HCT116 (cell line): ENCODE results near the gene FOXB1. TPM values are rescaled to one million over a fixed set of nuclear protein-coding genes. Genes with fewer than 3 reads are reported as not detected.

Experiments
- ATAC-seq: fragments of 200-7000 bp; cut with Tn5 transposase; 2 replicates; pipeline ENCODE4 v1.9.1; 2020; ENCODE audit warnings: mild to moderate bottlenecking, moderate library complexity
- BruUV-seq: library from RNA; stranded (reverse); fragments of 400-500 nt; replicated peaks from 2 replicates; lab custom pipeline; 2021; lab: Mats Ljungman, UMichigan
- CTCF ChIA-PET: fragments of 300-600 bp; sonication (Branson Sonifier 250); formaldehyde crosslinking; loops from one replicate; lab custom pipeline; 2021; ENCODE audit warnings: antibody characterized with exemption; lab: Charles Lee
- POLR2A ChIA-PET: fragments of 300-600, 350-600 bp; sonication (Branson Sonifier 250); formaldehyde crosslinking; loops from one replicate; lab custom pipeline; 2021; ENCODE audit warnings: antibody characterized with exemption; lab: Charles Lee
- RAD21 ChIA-PET, 2 experiments: fragments of 300-600 bp; sonication (Branson Sonifier 250); formaldehyde crosslinking; loops; one replicate each; lab custom pipeline; 2023; ENCODE audit warnings: low total read pairs in 2 of 2; ENCODE audit not compliant: uncharacterized antibody in 2 of 2, unreplicated experiment in 2 of 2, low non-redundant PET in 1 of 2; lab: Charles Lee
- DNase-seq: peaks from one replicate; pipeline ENCODE4 v3.0.0-alpha.2; 2010; ENCODE audit warnings: low read depth, low spot score
- H2AFZ ChIP-seq: fragments of 200-600 bp; shearing (Covaris generic), sonication (generic); 2 replicates; pipeline ENCODE4 v1.6.1; 2017; ENCODE audit warnings: low read depth, mixed run types, mixed read lengths, antibody characterized with exemption, low read length; ENCODE audit not compliant: poor library complexity, severe bottlenecking
- H3K27ac ChIP-seq: 2 replicates; pipeline ENCODE4 v1.5.1; 2012; ENCODE audit warnings: low read depth, low read length
- H3K27me3 ChIP-seq: fragments of 200-600 bp; sonication (generic); 2 replicates; pipeline ENCODE4 v1.6.1; 2016; ENCODE audit warnings: mixed run types, low read length, mixed read lengths; ENCODE audit not compliant: insufficient read depth
- H3K36me3 ChIP-seq, 2 experiments: fragments of 200-500 bp in 1 of 2; fragments of 200-600 bp in 1 of 2; sonication (Bioruptor generic) in 1 of 2; sonication (generic) in 1 of 2; 2 replicates each; pipeline versions ENCODE4 v1.5.1 to v1.6.1; 2014 to 2016; ENCODE audit warnings: low read length in 2 of 2, inconsistent platforms in 1 of 2, mixed read lengths in 1 of 2, mixed run types in 1 of 2; ENCODE audit not compliant: insufficient read depth in 2 of 2, control insufficient read depth in 1 of 2
- H3K4me1 ChIP-seq, 2 experiments: fragments of 200-600 bp in 1 of 2; sonication (generic) in 1 of 2; 2 replicates each; pipeline versions ENCODE4 v1.5.1 to v1.6.1; 2012 to 2017; ENCODE audit warnings: low read length in 2 of 2, inconsistent platforms in 1 of 2, mild to moderate bottlenecking in 1 of 2, mixed read lengths in 1 of 2, mixed run types in 1 of 2, moderate library complexity in 1 of 2; ENCODE audit not compliant: insufficient read depth in 2 of 2, control insufficient read depth in 1 of 2
- H3K4me2 ChIP-seq: fragments of 200-600 bp; sonication (generic); 2 replicates; pipeline ENCODE4 v1.6.1; 2017; ENCODE audit warnings: mixed run types, low read length, mixed read lengths
- H3K4me3 ChIP-seq, 2 experiments: fragments of 200-600 bp in 1 of 2; sonication (generic) in 1 of 2; replicated peaks in 1 of 2; 2 replicates each; pipeline ENCODE4 v1.5.1; 2011 to 2016; ENCODE audit warnings: low read length in 2 of 2, control low read depth in 1 of 2, low read depth in 1 of 2, mild to moderate bottlenecking in 1 of 2, mixed read lengths in 1 of 2, mixed run types in 1 of 2
- H3K79me2 ChIP-seq: fragments of 200-600 bp; sonication (generic); 2 replicates; pipeline ENCODE4 v1.6.1; 2017; ENCODE audit warnings: mild to moderate bottlenecking, mixed run types, low read length, moderate library complexity, mixed read lengths; ENCODE audit not compliant: insufficient read depth
- H3K9ac ChIP-seq: fragments of 200-600 bp; sonication (generic); 2 replicates; pipeline ENCODE4 v1.6.1; 2016; ENCODE audit warnings: low read length, mixed read lengths
- H3K9me2 ChIP-seq: fragments of 200-600 bp; sonication (generic), shearing (Covaris generic); 2 replicates; pipeline ENCODE4 v1.6.1; 2017; ENCODE audit warnings: mixed run types, mild to moderate bottlenecking, moderate library complexity; ENCODE audit not compliant: insufficient read depth
- H3K9me3 ChIP-seq, 2 experiments: fragments of 200-500 bp in 1 of 2; fragments of 200-600 bp in 1 of 2; sonication (Bioruptor generic) in 1 of 2; sonication (generic) in 1 of 2; 2 replicates each; pipeline ENCODE4 v1.6.1; 2014 to 2017; ENCODE audit warnings: low read length in 2 of 2, mixed read lengths in 2 of 2, inconsistent platforms in 1 of 2, low read depth in 1 of 2, mild to moderate bottlenecking in 1 of 2, mixed run types in 1 of 2, moderate library complexity in 1 of 2; ENCODE audit not compliant: control insufficient read depth in 1 of 2, insufficient read depth in 1 of 2
- H4K20me1 ChIP-seq: fragments of 200-600 bp; sonication (generic), shearing (Covaris generic); 2 replicates; pipeline ENCODE4 v1.6.1; 2017; ENCODE audit warnings: mixed run types, mild to moderate bottlenecking, moderate library complexity; ENCODE audit not compliant: insufficient read depth
- CEBPB ChIP-seq: IDR thresholded peaks from 2 replicates; pipeline ENCODE4 v1.6.1; 2012; ENCODE audit warnings: low read depth
- CTCF ChIP-seq, 3 experiments: fragments of 200-600 bp in 1 of 3; sonication (generic) in 1 of 3; IDR thresholded peaks in 2 of 3; conservative IDR thresholded peaks in 1 of 3; 2 replicates each; pipeline ENCODE4 v1.5.1; 2012 to 2017; ENCODE audit warnings: low read depth in 2 of 3, low read length in 2 of 3, antibody characterized with exemption in 1 of 3, borderline replicate concordance in 1 of 3, control low read depth in 1 of 3, mild to moderate bottlenecking in 1 of 3, mixed read lengths in 1 of 3, mixed run types in 1 of 3, moderate library complexity in 1 of 3; ENCODE audit not compliant: insufficient read depth in 1 of 3
- EZH2 ChIP-seq: fragments of 200-600 bp; sonication (generic); IDR thresholded peaks from 2 replicates; pipeline ENCODE4 v1.6.1; 2017; ENCODE audit warnings: antibody characterized with exemption, mixed run types
- MAX ChIP-seq: IDR thresholded peaks from 2 replicates; pipeline ENCODE4 v1.6.1; 2012
- POLR2A ChIP-seq: IDR thresholded peaks from 2 replicates; pipeline ENCODE4 v1.7.0; 2011; ENCODE audit warnings: borderline replicate concordance; ENCODE audit not compliant: insufficient read depth, insufficient read length; ENCODE audit errors: extremely low read depth
- SIN3A ChIP-seq: IDR thresholded peaks from 2 replicates; pipeline ENCODE4 v1.6.1; 2012; ENCODE audit warnings: low read depth
- SRF ChIP-seq: IDR thresholded peaks from 2 replicates; pipeline ENCODE4 v1.6.1; 2012; ENCODE audit warnings: low read depth
- YY1 ChIP-seq: IDR thresholded peaks from 2 replicates; pipeline ENCODE4 v1.6.1; 2011; ENCODE audit warnings: low read length, low read depth, moderate library complexity, mild to moderate bottlenecking; ENCODE audit not compliant: insufficient replicate concordance; ENCODE audit errors: extremely low read depth
- ZFX ChIP-seq: fragments of 450-650 bp; IDR thresholded peaks from 2 replicates; pipeline ENCODE4 v1.6.1; 2017
- ZNF274 ChIP-seq: fragments of 200-500 bp; sonication (Bioruptor generic); IDR thresholded peaks from 2 replicates; pipeline ENCODE4 v1.6.1; 2014; ENCODE audit warnings: mild to moderate bottlenecking, low read depth, low read length, inconsistent platforms
- intact Hi-C: fragments of 100-400 bp; cut with micrococcal nuclease; formaldehyde crosslinking; loops from 2 replicates; pipeline ENCODE4 v1.10.0; 2022
- total RNA-seq: library from RNA; stranded (reverse); gene quantifications from one replicate; pipeline ENCODE4 v1.2.1, GENCODE V29; 2021; ENCODE audit not compliant: unreplicated experiment
- TF ChIP-seq, protein P1 (sequence below): IDR thresholded peaks from 2 replicates; pipeline ENCODE4 v1.6.1; 2012

FOXB1 gene
- total RNA-seq, 1 experiment from 2014 or later = not detected

- Histone ChIP-seq H3K4me1 (no peaks in the 10 kb centered on the region), H3K9me2 (no peaks in the 10 kb centered on the region), H4K20me1 (no peaks in the 10 kb centered on the region), H3K9ac (no peak overlapping the region), H3K4me3 (no peak overlapping the region), H3K79me2 (no peaks in the 10 kb centered on the region), H3K9me3 (no peaks in the 10 kb centered on the region), H3K36me3 (no peaks in the 10 kb centered on the region), H3K27me3 (peaks cover 36% of the 10 kb centered on the region), H2AFZ (no peak overlapping the region), H3K4me2 (no peak overlapping the region), H3K27ac (no peak overlapping the region)
- intact Hi-C loops = no loop called here
- POLR2A ChIA-PET = no interaction called here
- DNase-seq (no peak), ATAC-seq (no peak)
- TF ChIP-seq SRF (no peak), CTCF (IDR thresholded peaks at IDR 0.05 in 2 of 3, conservative IDR thresholded peaks at IDR 0.05 in 1 of 3; ENCODE audit: borderline replicate concordance in 1 of 3, insufficient read depth in 1 of 3, low read depth in 2 of 3, low read length in 2 of 3) (no peak), POLR2A (no peak), ZFX (no peak), CEBPB (no peak), SIN3A (no peak), ZNF274 (no peak), YY1 (no peak), EZH2 (no peak), MAX (no peak)
- TF ChIP-seq, protein P1, sequence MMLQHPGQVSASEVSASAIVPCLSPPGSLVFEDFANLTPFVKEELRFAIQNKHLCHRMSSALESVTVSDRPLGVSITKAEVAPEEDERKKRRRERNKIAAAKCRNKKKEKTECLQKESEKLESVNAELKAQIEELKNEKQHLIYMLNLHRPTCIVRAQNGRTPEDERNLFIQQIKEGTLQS = no peak
- BruUV-seq = no TSS peak
- CTCF ChIA-PET = no interaction called here
- RAD21 ChIA-PET = no interaction called here
Measured at GRCh38 chr15:59996298-59997041, 7.6 kb upstream of the FOXB1 start.
